WERI-Rb-1 (cell line): Measurements from ENCODE around the gene IL1R1.
"Not testable (repeated sequence)": the region's sequence is repeated elsewhere in the genome, so short reads cannot be mapped to it uniquely, and the experiment has no call there.

Experiments
- DNase-seq: peaks from one replicate; pipeline ENCODE4 v3.0.0-alpha.2; 2020
- H3K27ac ChIP-seq: fragments of 250-450 bp; sonication (Bioruptor Pico); 2 replicates; pipeline ENCODE4 v1.5.1; 2020; ENCODE audit warnings: mild to moderate bottlenecking, moderate library complexity
- H3K27me3 ChIP-seq: fragments of 250-450 bp; sonication (Bioruptor Pico); 2 replicates; pipeline ENCODE4 v1.5.1; 2021; ENCODE audit warnings: mild to moderate bottlenecking, low read depth, moderate library complexity; ENCODE audit not compliant: insufficient read depth, severe bottlenecking
- H3K36me3 ChIP-seq: fragments of 250-450 bp; sonication (Bioruptor Pico); 2 replicates; pipeline ENCODE4 v1.5.1; 2020; ENCODE audit warnings: mild to moderate bottlenecking, moderate library complexity
- H3K4me3 ChIP-seq: 2 replicates; pipeline ENCODE4 v1.5.1; 2011; ENCODE audit warnings: low read depth, mild to moderate bottlenecking, control low read depth, low read length
- H3K9me3 ChIP-seq: fragments of 250-450 bp; sonication (Bioruptor Pico); 2 replicates; pipeline ENCODE4 v1.5.1; 2021; ENCODE audit warnings: mild to moderate bottlenecking, moderate library complexity; ENCODE audit not compliant: severe bottlenecking
- CTCF ChIP-seq: IDR thresholded peaks from 2 replicates; pipeline ENCODE4 v1.5.1; 2011; ENCODE audit warnings: low read depth, mild to moderate bottlenecking, control low read depth, inconsistent platforms, low read length

Gene IL1R1

GRCh38 chr2:102103992-102104871 lies 38.3 kb upstream of the IL1R1 start:
- TF ChIP-seq CTCF = no peak
- peaks cover 10% of the 10 kb centered on the region for H3K9me3 ChIP-seq
- no peak for DNase-seq
- H3K27ac ChIP-seq = no peak overlapping the region
- no peaks in the 10 kb centered on the region for H3K36me3 ChIP-seq
- no peak overlapping the region for H3K4me3 ChIP-seq
- peaks cover 66% of the 10 kb centered on the region for H3K27me3 ChIP-seq

DNA sequence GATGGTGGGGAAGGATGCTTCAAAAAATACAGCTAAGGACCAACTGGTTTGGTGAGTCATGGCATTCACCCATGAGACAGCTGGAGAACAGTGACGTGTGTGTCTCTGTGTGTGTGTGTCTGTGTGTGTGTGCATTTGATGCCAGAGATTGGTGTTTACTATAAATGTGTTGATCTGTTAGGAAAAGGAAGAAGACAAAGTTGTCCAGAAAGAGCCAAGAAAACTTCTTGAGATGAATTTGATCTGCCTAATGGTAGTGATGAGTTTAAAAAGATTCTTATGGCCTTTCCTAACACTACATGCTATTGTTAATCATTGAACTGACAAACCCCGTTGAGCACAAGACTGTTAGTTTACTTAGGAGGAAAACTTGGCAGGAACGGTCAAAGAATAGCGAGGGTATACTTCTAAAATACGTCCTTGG lies 36.4 kb upstream of the IL1R1 start:
- no peak for DNase-seq
- Histone ChIP-seq H3K27me3 (peaks cover 72% of the 10 kb centered on the region), H3K9me3 (peaks cover 10% of the 10 kb centered on the region), H3K27ac (no peak overlapping the region), H3K36me3 (no peaks in the 10 kb centered on the region), H3K4me3 (no peak overlapping the region)
- TF ChIP-seq CTCF = no peak

- H3K9me3 ChIP-seq = peaks cover 10% of the 10 kb centered on the region
- not testable (repeated sequence) for H3K27ac ChIP-seq, H3K4me3 ChIP-seq, H3K36me3 ChIP-seq, DNase-seq
- H3K27me3 ChIP-seq = peaks cover 77% of the 10 kb centered on the region
Measured at GRCh38 chr2:102106813-102107740, 35.5 kb upstream of the IL1R1 start.

GRCh38 chr2:102107741-102108070 lies 34.8 kb upstream of the IL1R1 start:
- Histone ChIP-seq H3K27ac (no peak overlapping the region), H3K4me3 (no peak overlapping the region), H3K27me3 (peaks cover 72% of the 10 kb centered on the region), H3K36me3 (no peaks in the 10 kb centered on the region), H3K9me3 (peaks cover 6% of the 10 kb centered on the region)
- TF ChIP-seq CTCF = no peak
- no peak for DNase-seq

DNA sequence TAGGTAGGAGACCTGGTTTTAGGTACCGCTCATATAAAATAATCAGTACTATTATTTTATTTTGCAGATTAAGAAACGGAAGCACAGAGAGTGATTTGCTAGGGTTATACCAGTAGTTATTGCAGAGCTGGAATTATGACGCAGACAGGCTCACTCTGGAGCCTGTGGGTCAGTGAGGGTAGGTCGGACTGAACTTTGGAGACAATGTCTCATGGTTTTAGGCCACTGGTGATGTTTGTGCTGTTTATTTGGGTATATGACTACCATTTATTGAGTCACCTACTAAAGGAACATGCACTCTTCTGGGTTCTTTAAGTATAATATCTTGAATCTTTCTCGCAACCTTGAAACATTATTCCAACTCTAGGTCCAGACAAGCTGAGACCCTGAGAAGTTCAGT lies 33.5 kb upstream of the IL1R1 start:
- peaks cover 3% of the 10 kb centered on the region for H3K9me3 ChIP-seq
- no peaks in the 10 kb centered on the region for H3K36me3 ChIP-seq
- no peak overlapping the region for H3K4me3 ChIP-seq
- peaks cover 80% of the 10 kb centered on the region for H3K27me3 ChIP-seq
- no peak overlapping the region for H3K27ac ChIP-seq
- no peak for TF ChIP-seq CTCF
- no peak for DNase-seq

DNA sequence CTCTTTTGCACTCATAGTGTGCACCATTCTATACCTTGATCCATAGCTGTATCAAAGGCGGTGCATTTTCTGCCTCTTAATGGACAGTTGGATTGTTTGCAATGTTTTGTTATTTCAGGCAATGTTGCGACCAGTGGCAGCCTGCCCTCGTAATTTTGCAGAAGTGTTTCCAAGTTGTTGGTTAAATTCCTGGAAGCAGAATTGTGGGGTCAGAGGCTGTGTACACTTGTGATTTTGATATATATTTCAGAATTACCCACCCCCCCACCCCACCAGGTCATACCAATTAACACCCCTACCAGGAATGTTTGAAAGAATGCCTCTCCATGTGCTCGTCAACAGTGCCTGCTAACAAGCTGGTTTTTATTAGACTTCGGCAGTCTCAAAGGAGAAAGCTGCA lies 32.4 kb upstream of the IL1R1 start:
- no peaks in the 10 kb centered on the region for H3K36me3 ChIP-seq
- no peak for DNase-seq
- TF ChIP-seq CTCF = no peak
- H3K27me3 ChIP-seq = peaks cover 80% of the 10 kb centered on the region
- no peak overlapping the region for H3K4me3 ChIP-seq
- H3K27ac ChIP-seq = no peak overlapping the region
- H3K9me3 ChIP-seq = peaks cover 3% of the 10 kb centered on the region
